HG02610 (cell line): ENCODE measurements around the gene KMT5C.

Experiments
- ATAC-seq: cut with Tn5 transposase; IDR thresholded peaks from one replicate; pipeline ENCODE4 v1.9.1; 2021; ENCODE audit warnings: mild to moderate bottlenecking, moderate library complexity; ENCODE audit not compliant: unreplicated experiment

The KMT5C gene

DNA sequence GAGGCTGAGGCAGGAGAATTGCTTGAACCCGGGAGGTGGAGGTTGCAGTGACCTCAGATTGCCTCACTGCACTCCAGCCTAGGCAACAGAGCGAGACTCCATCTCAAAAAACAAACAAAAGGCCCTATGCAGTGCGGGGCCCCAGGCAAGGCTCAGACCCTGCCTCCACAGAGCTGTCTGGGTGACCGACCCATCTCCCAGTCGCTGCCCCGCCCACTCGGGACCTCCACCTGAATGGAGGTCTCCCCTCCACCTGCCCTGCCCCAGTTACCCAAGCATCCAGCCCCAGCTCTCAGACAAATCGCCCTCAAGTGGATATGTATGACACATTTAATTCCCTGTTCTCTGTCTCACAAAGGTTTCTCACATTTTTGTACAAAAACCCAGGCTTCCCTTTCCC is 25.6 kb downstream of the KMT5C start:
- no peak for ATAC-seq

DNA sequence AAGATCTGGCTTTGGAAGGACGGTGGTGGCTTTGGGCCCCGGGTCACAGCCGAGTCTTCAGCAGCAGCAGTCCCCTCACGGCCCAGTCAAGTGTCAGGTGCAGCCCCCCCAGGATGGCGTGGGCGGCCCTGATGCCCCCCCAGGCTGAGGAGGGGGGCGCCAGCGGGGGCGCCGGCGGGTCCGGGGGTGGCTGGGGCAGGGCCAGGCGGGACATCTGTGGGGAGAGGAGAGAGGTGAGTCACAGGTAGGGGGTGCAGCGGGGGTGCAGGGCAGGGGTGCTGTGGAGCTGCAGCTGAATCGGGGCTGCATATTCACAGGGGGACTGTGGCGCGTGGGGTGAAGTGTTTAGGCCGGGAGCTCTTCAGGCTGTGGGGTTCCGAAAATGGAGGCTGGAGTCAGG is 26.3 kb downstream of the KMT5C start:
- no peak for ATAC-seq

DNA sequence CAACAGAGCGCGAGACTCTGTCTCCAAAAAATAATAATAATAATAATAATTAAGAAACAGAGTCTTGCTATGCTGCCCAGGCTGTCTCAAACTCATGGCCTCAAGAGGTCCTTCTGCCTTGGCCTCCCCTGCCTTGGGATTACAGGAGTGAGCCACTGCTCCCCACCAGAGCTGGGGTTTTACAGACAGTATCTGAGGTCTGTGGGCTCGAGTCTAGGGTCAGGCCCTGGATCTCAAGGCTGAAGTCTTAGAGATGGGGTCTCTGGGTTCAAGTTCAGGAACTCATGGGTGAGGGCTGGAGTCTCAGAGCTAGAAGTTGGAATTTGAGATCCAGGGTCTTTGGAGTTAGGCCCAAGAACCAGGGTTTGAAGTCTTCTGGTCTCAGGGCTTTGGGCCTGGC is 27.1 kb downstream of the KMT5C start:
- ATAC-seq = no peak

DNA sequence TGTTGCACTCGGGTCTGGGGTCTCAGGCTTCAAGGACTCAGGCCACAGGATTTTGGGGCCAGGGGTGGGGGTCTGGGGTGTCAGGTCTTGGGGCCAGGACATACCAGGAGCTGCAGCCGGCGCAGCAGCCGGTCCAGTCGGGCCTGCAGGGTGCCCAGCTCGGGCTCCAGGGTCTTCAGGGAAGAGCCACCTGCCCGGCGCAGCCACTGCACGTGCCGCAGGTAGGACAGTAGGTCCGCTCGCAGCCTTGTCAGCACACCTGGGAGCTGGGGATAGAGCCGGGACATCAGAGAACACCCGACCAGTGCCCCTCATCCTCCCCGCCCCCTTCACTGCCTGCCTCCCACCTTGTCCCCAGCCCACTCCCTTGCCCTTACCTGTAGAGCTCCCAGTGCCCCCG is 28.4 kb downstream of the KMT5C start:
- ATAC-seq = no peak

DNA sequence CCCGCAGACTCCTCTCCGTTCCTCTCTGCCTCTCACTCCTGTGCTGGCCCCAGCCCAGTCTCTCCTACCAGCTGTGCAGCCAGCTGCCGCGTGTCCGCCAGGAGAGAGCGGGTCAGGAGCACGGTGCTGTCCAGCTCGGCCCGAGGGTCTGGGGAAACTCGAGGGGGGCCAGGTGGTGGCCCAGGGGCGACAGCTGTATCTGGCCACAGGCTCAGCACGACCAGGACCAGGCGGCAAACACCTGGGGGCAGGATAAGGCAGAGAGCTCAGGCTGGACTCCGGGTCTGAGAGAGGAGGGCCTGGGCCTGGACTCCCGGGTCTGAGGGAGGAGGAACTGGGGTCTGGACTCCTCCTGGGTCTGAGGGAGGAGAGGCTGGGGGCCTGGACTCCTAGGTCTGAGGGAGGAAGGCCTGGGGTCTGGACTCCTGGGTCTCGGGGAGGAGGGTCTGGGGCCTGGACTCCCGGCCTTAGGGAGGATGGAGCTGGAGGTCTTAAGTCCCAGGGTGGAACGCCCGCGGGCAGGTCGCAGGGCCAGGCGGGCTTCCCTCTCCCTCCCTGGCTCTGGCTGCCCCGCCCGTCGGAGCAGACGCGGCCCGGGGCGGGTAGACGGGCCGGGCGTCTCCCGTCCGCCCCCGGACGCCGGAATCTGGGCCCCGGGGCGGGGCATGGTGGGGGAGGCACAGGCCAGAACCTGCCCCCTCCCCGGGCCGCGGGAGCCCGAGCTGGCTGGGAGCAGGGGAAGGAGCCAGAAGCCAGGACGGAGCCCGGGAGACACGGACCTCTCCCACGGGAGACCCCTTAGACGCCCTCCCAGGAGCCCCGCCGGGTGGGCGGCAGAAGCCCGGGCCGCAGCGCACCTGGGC is 29.3 kb downstream of the KMT5C start:
- no peak for ATAC-seq

DNA sequence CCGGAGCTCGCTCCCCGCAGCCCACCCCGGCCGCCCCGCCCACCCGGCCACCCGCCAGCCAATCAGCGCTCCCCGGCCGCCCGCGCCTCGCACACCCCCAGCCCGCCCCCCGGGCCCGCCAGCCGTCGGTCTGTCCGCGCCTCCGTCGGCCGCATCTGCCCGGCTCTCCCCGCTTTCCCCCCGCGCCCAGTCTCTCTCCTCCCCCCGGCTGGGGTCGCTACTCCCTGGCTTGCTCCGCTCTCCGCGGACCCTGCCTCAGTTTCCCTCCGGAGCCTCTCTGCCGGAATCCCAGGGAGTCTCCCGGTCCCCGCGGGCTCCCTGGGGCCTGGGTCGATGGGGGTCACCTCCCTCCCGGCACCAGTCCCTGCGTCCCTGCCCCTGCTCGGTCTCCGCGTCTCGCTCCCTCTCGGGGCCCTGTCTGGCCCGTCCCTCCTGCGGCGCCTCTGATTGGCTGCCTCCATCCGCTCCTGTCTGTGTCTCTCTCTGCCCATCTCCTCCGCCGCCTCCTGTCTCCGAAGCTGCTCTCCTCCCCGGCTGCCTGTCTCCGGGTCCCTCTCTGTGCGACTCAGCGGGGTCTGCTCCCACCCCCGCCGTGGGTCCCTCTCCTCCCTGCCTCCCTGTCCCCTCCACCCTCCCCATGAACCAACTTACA is 30.1 kb downstream of the KMT5C start:
- ATAC-seq = no peak

DNA sequence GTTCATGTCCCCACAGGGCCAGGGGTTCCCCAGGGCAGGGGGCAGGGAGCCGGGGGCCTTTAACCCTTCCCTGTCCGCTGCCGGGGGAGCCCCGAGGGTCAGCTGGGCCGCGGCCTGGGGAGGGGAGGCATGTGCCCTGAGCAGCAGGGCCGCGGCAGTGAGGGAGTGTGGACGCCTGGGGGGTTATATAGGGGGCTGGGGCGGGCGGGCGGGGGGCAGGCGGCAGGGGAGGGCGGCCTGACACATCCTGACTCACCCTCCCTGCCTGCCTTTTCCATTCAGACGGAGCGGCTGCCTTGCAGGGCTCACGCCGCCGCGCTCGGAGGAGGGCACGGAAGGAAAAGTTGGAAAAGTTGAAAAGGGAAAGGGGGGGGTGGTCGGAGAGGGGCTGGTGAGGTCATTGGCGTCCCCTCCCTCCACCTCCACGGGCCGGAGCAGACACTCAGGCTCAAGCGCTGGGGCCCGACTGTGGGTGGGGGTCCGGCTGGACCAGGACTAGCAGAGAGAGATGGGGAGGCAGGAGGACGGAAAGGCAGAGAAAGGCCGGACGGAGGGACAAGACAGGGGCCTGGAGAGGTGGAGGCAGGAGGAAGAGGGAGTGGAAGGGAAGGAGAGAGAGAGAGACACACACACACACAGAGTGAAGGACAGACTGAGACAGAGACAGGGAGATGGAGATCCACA is 30.8 kb downstream of the KMT5C start, which contains the start of gene IL11:
Gene IL11 (minus strand): TSS at position 159 of the 684 bp plus-strand sequence. CDS start 153 bp downstream, at position 6.
- ATAC-seq = no peak

DNA sequence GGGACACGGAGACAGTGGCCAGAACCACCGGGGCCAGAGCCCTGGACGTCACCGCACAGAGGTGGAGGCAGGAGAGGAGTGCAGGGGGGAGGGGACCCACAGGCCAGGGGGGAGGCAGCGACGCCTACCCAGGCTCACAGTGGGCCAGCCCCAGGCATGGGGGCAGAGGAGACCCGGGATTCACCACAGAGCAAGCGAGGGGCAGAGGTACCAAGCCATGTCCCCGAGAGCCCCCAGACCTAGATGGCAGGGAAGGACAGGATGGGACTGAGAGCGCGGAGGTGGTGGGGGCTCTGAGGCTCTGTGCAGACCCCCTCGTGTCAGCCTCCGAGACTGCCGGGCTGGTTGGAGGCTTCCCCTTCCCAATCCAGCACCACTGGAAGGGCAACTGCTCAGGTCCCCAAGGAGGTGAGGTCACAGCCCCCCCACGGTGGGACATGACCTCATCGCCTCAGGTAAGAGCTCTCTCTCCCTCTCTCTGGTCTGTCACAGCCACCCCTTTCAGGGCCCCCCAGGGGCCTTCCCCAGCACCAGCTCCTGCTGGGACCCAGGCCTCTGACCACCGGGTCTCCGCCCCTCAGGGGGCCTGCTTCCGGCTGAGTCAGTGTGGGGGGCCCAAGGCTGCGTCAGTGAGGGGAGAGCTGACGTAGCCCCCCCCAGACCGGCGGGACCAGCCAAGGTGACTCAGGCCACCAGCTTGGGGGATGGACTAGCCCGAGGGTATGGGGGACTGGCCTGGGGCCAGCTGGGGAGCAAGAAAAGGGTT is 32.8 kb downstream of the KMT5C start:
- ATAC-seq = no peak

DNA sequence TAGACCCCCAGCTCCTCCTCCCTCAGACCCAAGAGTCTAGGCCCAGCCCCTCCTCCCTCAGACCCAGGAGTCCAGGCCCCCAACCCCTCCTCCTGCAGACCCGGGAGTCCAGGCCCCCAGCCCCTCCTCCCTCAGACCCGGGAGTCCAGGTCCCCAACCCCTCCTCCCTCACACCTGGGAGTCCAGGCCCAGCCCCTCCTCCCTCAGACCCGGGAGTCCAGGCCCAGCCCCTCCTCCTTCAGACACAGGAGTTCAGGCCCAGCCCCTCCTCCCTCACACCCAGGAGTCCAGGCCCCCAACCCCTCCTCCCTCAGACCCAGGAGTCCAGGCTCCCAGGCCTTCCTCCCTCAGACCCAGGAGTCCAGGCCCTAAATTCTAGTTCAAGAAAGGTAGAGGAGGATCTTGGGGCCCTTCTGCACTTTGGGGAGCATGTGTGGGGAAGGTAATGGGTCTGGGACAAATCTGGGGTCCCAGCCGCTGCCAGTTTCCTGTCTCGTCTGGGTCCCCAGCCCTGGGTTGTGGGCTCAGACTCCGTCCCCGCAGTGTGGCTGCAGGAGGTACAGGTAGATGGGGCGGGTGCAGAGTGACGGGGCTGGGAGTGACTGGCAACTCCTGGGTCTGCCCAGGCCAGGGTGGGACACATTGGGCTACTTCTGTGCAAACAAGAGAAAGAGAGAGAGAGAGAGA is 33.8 kb downstream of the KMT5C start:
- ATAC-seq = no peak

DNA sequence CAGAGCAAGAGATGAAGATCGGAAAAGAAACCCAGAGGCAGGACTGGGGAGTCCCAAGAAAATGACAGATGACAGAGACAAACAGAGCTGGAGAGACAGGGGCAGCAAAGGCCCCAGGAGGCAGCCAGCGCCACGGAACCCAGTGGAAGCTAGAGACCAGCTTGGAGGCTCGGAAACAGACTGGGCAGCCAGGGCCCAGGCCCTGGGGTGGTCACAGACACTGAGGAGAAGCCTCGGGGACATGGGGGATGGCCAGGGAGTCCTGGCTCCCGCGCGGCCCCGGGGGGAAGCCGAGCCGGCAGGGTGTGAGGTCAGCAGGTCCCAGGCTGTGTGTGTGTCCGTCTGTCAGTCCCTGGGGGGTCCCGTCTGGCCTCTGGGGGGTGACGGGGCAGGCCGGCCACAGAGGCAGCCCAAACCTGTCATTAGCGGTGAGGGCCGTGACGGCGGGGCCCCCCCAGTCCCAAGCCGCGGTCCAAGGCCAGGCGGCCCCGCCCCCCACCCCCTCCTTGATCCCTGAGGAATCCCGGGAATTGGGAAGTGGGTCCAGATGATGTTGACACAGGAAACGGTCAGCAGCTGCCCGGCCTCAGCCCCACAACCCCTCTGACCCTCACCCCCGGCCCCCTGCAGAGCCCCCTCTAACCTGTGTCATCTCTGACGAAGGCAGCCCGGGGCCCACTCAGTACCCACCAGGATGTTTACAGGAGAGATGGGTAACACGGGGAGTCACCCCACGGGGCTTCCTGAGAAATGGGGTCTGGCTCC is 34.5 kb downstream of the KMT5C start:
- ATAC-seq = no peak

DNA sequence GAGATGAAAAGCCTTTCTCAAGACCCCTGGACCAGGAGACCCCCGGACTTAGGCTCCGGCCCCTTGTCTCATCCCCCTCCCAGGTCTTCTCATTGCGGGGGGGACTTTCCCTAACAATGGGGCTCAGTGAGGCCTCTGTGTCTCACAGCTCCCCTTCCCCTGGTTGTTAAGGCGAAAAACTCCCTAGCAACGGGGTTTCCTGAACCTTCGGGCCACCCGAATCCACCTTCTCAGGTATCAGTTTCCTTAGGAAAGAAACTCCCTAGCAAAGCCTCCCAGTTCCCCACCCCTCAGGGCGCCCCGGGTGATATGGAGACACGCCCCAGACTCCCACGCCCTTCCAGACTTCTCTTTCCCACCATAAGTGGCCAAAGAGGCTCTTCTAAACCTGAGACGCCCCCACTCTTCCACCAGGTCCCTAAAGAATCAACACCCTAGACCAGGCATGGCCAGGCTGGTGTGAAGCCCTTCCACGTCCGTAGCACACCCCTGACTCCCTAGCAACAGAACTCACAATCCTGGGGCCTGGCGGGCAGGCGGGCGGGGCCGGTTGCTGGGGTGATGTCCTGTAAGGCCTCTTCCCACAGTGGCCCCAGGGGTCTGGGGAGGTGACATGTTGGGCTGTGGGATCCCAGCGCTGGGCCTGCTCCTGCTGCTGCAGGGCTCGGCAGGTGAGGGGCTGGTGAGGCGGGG is 36.7 kb downstream of the KMT5C start, which contains the start of gene TMEM190:
Gene TMEM190 (plus strand): TSS at position 586 of the 693 bp plus-strand sequence. CDS start 28 bp downstream, at position 614.
- no peak for ATAC-seq

DNA sequence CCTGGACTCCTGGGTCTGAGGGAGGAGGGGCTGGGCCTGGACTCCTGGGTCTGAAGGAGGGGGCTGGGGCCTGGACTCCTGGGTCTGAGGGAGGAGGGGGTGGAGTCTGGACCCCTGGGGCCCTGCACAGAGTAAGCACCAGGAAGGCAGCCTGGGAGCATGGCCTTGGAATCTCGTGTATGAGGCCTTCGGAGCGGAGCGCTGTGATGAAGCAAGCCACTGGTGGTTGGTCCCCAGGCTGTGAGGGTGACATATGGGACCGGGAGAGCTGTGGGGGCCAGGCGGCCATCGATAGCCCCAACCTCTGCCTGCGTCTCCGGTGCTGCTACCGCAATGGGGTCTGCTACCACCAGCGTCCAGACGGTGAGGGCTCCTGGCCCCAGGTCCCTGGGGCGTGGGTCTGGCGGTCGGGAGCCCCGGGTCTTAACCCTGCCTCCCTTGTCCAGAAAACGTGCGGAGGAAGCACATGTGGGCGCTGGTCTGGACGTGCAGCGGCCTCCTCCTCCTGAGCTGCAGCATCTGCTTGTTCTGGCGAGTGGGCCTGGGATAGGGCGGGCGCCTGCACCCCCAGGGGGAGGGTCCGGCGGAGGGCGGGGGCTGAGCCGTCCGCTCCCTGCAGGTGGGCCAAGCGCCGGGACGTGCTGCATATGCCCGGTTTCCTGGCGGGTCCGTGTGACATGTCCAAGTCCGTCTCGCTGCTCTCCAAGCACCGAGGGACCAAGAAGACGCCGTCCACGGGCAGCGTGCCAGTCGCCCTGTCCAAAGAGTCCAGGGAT is 37.9 kb downstream of the KMT5C start:
- no peak for ATAC-seq

DNA sequence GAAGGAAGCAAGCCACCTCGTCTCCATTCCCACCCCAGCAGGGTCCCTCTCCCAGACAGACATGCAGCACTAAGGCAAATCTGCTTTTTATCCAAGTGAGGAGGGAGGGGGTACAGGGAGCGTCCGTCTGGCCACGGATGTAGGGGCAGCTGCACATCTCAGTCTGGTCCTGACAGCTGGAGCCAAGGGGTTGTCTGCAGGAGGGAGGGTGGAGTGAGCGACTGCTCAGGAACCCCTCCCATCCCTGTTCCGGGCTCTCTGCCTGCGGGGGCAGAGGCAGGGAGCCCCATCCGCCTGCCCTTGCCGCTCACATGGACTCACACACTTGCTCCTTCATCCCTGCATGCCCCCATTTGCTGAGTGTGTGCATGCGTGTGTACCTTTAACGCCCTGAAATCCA is 39.5 kb downstream of the KMT5C start:
- no peak for ATAC-seq

DNA sequence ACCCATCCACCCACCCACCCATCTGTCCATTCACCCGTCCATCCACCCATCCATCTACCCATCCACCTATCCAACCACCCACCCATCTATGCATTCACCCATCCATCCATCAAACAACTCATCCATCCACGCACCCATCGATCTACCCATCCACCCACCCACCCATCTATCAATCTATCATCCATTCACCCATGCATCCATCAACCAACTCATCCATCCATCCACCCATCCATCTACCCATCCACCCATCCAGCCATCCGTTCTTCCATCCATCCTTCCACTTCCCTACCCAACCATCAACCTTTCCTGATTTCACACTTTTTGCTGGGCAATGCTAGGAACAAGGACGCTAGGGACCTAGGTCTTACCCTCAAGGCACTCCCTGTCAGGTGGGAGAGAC is 42.3 kb downstream of the KMT5C start:
- no peak for ATAC-seq

DNA sequence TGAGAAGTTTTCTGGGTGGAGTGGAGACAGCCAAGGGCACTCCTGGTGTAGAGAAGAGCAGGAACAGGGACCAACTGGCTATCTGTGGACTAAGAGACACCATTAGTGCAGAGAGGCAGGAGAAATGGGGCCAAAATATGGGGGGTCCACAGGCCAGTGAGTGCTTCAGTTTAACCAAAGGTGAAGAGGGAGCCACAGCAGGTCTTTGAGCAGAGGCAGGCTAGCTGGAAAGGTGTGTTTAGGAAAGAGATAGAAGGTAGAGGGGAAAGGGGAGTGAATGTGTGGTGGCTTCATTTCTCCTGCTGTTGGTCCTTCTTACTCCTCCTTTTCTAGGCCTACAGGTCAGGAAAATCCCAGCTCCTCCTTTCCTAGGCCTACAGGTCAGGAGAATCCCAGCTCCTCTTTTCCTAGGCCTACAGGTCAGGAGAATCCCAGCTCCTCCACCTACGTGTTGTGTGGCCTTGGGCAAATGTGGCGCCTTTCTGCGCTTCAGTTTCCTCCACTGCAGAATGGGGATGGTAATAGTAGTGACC is 42.9 kb downstream of the KMT5C start:
- no peak for ATAC-seq

DNA sequence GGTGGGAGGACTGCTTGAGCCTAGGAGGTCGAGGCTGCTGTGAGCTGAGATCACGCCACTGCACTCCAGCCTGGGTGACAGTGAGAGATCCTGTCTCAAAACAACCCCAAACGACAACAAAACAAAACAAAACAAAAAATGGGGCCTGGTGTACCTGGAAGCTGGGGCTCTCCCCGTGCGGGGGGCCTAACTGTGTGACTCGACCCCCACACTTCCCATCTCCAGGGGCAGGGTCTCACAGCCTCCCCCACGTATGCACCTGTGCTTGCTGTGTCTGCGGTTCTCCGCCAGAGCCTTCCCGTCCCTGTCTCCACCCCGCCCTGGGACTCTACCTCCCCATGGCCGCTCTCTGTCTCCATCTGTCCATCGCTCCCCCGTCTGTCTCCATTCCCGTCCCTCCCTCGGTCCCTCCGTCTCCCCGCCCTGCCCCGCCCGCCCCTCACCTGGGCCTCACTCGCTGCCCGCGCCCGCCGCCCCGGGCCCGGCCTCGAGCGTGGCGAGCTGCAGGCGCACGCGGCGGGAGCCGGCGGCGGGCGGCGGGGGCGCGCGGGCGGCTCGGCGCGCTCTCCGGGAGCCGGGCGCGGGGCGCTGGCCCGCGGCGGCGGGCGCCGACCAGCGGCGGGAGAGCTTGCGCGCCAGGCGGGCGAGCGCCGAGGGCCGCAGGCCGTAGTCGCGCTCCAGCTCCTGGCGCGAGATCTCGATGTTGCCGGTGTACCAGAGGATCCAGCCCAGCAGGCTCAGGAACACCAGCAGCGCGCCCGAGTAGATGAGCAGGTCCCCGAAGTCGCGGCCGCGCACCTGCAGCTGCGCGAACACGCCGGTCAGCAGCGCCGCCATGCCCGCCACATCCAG is 43.8 kb downstream of the KMT5C start:
- no peak for ATAC-seq
